Peyer's patch (tissue), 4 donors: Measurements from ENCODE around the gene CDC42EP5. TPM values are rescaled to one million over a fixed set of nuclear protein-coding genes. Genes with fewer than 3 reads are reported as not detected.
A peak's percentile ranks its signal among the peaks of the same experiment; 100 is the strongest.

Experiments
- DNase-seq, 3 donors: peaks; one replicate each; pipeline ENCODE4 v3.0.0-alpha.2; 2017 to 2019
- H3K27ac ChIP-seq, 4 donors: fragments of 200-600 bp; sonication (generic); one replicate each; pipeline ENCODE4 v1.5.1; 2016 to 2019
- H3K27me3 ChIP-seq, 2 donors: fragments of 200-600 bp; sonication (generic); one replicate each; pipeline ENCODE4 v1.5.1; 2019
- H3K36me3 ChIP-seq, 3 donors: fragments of 200-600 bp; sonication (generic); one replicate each; pipeline ENCODE4 v1.5.1; 2016 to 2019
- H3K4me1 ChIP-seq, 4 donors: fragments of 200-600 bp; sonication (generic); one replicate each; pipeline ENCODE4 v1.5.1; 2016 to 2019
- H3K4me3 ChIP-seq, 4 donors: fragments of 200-600 bp; sonication (generic); 1 replicate in 3 of 4; 2 replicates in 1 of 4; pipeline ENCODE4 v1.5.1; 2016 to 2019; ENCODE audit warnings: mild to moderate bottlenecking in 1 of 4
- H3K9me3 ChIP-seq, 4 donors: fragments of 200-600 bp; sonication (generic); one replicate each; pipeline ENCODE4 v1.5.1; 2016 to 2019; ENCODE audit warnings: mild to moderate bottlenecking in 1 of 4
- POLR2A ChIP-seq, 2 donors: fragments of 450-650 bp; IDR thresholded peaks; one replicate each; pipeline ENCODE4 v1.5.1; 2017; ENCODE audit warnings: antibody characterized with exemption in 2 of 2, mild to moderate bottlenecking in 2 of 2, moderate library complexity in 2 of 2
- total RNA-seq, 4 donors: library from RNA; depleted of rRNA; stranded (reverse); fragments of >200 nt; gene quantifications; one replicate each; pipeline ENCODE4 v1.1.0, GENCODE V29; 2016
- TF ChIP-seq, protein P1 (sequence below), 6 experiments: fragments of 450-650 bp in 4 of 6; fragments of 200-600 bp in 2 of 6; sonication (generic) in 1 of 6; IDR thresholded peaks; one replicate each; pipeline ENCODE4 v1.5.1; 2017 to 2019; ENCODE audit warnings: antibody characterized with exemption in 6 of 6, mild to moderate bottlenecking in 3 of 6, moderate library complexity in 1 of 6

Gene CDC42EP5
- total RNA-seq, 4 donors from 2014 or later: 38.0 to 133 (median 94.1) TPM

GRCh38 chr19:54464630-54465425 is 8.3 kb downstream of the CDC42EP5 start:
- DNase-seq: peak; percentile 89 to 97 (median 96)
- TF ChIP-seq POLR2A (IDR thresholded peaks at IDR 0.05): peak; percentile 47 to 75
- TF ChIP-seq, protein P1, sequence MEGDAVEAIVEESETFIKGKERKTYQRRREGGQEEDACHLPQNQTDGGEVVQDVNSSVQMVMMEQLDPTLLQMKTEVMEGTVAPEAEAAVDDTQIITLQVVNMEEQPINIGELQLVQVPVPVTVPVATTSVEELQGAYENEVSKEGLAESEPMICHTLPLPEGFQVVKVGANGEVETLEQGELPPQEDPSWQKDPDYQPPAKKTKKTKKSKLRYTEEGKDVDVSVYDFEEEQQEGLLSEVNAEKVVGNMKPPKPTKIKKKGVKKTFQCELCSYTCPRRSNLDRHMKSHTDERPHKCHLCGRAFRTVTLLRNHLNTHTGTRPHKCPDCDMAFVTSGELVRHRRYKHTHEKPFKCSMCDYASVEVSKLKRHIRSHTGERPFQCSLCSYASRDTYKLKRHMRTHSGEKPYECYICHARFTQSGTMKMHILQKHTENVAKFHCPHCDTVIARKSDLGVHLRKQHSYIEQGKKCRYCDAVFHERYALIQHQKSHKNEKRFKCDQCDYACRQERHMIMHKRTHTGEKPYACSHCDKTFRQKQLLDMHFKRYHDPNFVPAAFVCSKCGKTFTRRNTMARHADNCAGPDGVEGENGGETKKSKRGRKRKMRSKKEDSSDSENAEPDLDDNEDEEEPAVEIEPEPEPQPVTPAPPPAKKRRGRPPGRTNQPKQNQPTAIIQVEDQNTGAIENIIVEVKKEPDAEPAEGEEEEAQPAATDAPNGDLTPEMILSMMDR (IDR thresholded peaks at IDR 0.05): peak in 3 of 6 experiments; percentile 16 to 41 (median 30)
- Histone ChIP-seq H3K4me1 (peaks cover 3 to 57% (median 14%) of the 10 kb centered on the region in 4 donors), H3K9me3 (peaks cover 0 to 3% (median 0%) of the 10 kb centered on the region in 4 donors), H3K27me3 (no peaks in the 10 kb centered on the region), H3K4me3 (peak overlapping the region; percentile 61 to 78 (median 70)), H3K36me3 (peaks cover 0 to 22% (median 0%) of the 10 kb centered on the region in 3 donors), H3K27ac (peak overlapping the region; percentile 95 to 100 (median 98))

DNA sequence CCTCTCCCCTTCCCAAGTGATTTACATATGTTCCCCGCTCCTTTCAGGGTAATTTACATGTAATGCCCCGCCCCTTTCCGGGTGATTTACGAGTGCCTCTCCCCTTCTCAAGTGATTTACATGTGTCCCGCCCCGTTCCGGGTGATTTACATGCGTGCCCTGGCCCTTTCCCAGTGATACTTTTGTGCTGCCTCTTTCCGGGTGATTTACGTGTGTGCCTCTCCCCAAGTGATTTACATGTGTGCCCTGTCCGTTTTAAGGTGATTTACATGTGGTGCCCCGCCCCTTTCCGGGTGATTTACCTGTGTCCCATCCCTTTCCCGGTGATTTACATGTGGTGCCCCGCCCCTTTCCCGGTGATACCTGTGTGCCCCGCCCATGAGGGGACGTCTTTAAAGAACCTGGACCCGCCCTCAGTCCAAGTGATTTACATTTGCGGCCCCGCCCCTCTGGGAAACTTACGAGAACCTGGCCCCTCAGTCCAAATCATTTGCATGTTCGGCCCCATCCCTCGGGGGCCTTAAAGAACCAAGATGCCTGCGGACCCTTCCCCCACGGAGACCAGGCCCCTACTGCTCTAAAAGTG is 9.0 kb downstream of the CDC42EP5 start:
- peak overlapping the region; percentile 61 to 78 (median 70) for H3K4me3 ChIP-seq
- peaks cover 0 to 29% (median 0%) of the 10 kb centered on the region in 3 donors for H3K36me3 ChIP-seq
- DNase-seq: peak; percentile 93 to 98 (median 95)
- peak overlapping the region; percentile 95 to 100 (median 98) for H3K27ac ChIP-seq
- peaks cover 3 to 59% (median 14%) of the 10 kb centered on the region in 4 donors for H3K4me1 ChIP-seq
- H3K9me3 ChIP-seq: peaks cover 0 to 3% (median 0%) of the 10 kb centered on the region in 4 donors
- TF ChIP-seq, protein P1 (IDR thresholded peaks at IDR 0.05): no peak
- no peak for TF ChIP-seq POLR2A (IDR thresholded peaks at IDR 0.05)
- no peaks in the 10 kb centered on the region for H3K27me3 ChIP-seq

GRCh38 chr19:54463531-54464043 is 9.5 kb downstream of the CDC42EP5 start, which contains the start of gene LENG9:
LENG9 (minus strand) TSS chr19:54463778; CDS start chr19:54463526, 252 bp downstream.
- Histone ChIP-seq H3K4me1 (peaks cover 3 to 56% (median 14%) of the 10 kb centered on the region in 4 donors), H3K9me3 (peaks cover 0 to 3% (median 0%) of the 10 kb centered on the region in 4 donors), H3K4me3 (peak within 1 kb of the TSS; percentile 61 to 78 (median 70)), H3K27ac (peak within 1 kb of the TSS; percentile 95 to 100 (median 98)), H3K36me3 (peaks cover 0 to 35% (median 0%) of the 10 kb centered on the region in 3 donors), H3K27me3 (no peaks in the 10 kb centered on the region)
- peak; percentile 89 to 98 for TF ChIP-seq POLR2A (IDR thresholded peaks at IDR 0.05)
- TF ChIP-seq, protein P1 (IDR thresholded peaks at IDR 0.05): peak in 1 of 6 experiments; percentile 4
- DNase-seq: peak; percentile 99 to 100 (median 99)

DNA sequence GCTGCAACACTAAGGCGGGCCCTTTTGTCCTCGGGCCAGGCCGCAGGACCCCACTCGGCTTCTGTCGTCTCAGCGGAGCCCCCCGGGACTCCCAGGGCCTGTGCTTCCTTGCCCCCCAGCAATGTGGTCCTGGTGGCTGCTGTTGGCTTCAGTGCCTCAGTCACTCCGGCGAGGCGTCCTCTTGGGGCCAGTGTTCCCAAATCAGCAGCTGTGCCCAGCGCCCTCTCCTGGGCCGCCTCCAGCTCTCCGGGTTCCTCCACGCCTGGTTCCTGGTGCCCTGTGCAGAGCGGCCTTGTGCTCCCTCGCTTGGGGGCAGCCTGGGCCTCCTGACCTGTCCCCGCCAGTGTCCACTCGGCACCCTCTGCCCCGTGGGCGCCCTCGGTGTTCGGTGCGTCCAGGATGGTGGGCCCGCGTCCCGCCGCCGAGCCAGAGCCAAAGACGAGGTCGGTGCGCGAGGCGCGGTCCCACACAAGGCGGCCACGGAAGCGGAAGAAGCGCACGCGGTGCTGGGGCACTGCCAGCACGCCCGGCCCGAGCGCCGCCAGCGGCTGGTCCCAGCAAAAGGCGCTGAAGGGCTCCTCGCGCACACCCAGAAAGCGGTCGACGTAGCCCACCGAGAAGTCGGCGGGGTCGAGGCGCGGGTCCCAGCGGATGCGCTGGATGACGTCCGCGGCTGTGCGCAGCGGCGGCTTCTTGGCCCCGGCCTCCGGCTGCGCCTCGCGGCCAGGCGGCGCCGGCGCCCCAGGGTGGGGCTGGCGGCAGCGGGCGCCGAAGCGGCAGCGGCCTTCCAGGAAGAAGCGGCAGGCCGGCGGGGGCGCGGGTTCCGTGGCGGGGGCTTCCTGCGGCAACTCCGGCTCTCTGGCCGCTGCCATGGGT is 10.2 kb downstream of the CDC42EP5 start:
- peaks cover 3 to 49% (median 14%) of the 10 kb centered on the region in 4 donors for H3K4me1 ChIP-seq

More for the DNA sequence above, 10.2 kb downstream of the CDC42EP5 start:
- Histone ChIP-seq H3K27me3 (no peaks in the 10 kb centered on the region), H3K27ac (peak overlapping the region; percentile 95 to 100 (median 98)), H3K36me3 (peaks cover 0 to 42% (median 5%) of the 10 kb centered on the region in 3 donors), H3K9me3 (peaks cover 0 to 3% (median 0%) of the 10 kb centered on the region in 4 donors), H3K4me3 (peak overlapping the region; percentile 61 to 78 (median 70))
- peak in 1 of 2 donors; percentile 38 for TF ChIP-seq POLR2A (IDR thresholded peaks at IDR 0.05)
- TF ChIP-seq, protein P1 (IDR thresholded peaks at IDR 0.05): peak in 4 of 6 experiments; percentile 12 to 57 (median 44)
- peak; percentile 70 to 87 (median 86) for DNase-seq
